HepG2 (cell line): Measurements from ENCODE around the gene PCAT6. TPM values are rescaled to one million over a fixed set of nuclear protein-coding genes. Genes with fewer than 3 reads are reported as not detected.
A peak's percentile ranks its signal among the peaks of the same experiment; 100 is the strongest.

Experiments
- ISL2 ChIP-seq: sonication (generic); formaldehyde crosslinking; IDR thresholded peaks from 2 replicates; pipeline ENCODE4 v1.5.0; 2020; ENCODE audit warnings: missing genetic modification reagents
- NFYC ChIP-seq: IDR thresholded peaks from 2 replicates; pipeline ENCODE4 v1.6.1; 2016; ENCODE audit warnings: missing genetic modification reagents, missing compliant biosample characterization
- RXRA ChIP-seq: sonication (generic); formaldehyde crosslinking; IDR thresholded peaks from 2 replicates; pipeline ENCODE4 v1.5.1; 2020; ENCODE audit warnings: missing genetic modification reagents
- SETDB1 ChIP-seq: sonication (generic); formaldehyde crosslinking; IDR thresholded peaks from 2 replicates; pipeline ENCODE4 v1.5.1; 2020; ENCODE audit warnings: missing genetic modification reagents, mild to moderate bottlenecking, borderline replicate concordance
- TCF12 ChIP-seq, 2 experiments: fragments of 450-650 bp in 1 of 2; sonication (generic) in 1 of 2; formaldehyde crosslinking in 1 of 2; IDR thresholded peaks; 2 replicates each; pipeline versions ENCODE4 v1.6.1 to v1.8.0; 2017 to 2022; ENCODE audit warnings: antibody characterized with exemption in 1 of 2, mild to moderate bottlenecking in 1 of 2, missing genetic modification reagents in 1 of 2, moderate library complexity in 1 of 2
- ZFYVE20 ChIP-seq: sonication (generic); formaldehyde crosslinking; IDR thresholded peaks from 2 replicates; pipeline ENCODE4 v1.8.0; 2023; ENCODE audit warnings: low read depth, mild to moderate bottlenecking, moderate library complexity, missing genetic modification reagents, borderline replicate concordance
- ZNF20 ChIP-seq: sonication (generic); formaldehyde crosslinking; IDR thresholded peaks from 2 replicates; pipeline ENCODE4 v1.4.0; 2020; ENCODE audit warnings: mild to moderate bottlenecking, moderate library complexity, missing genetic modification reagents
- ZNF564 ChIP-seq: sonication (generic); formaldehyde crosslinking; IDR thresholded peaks from 2 replicates; pipeline ENCODE4 v1.8.1; 2023; ENCODE audit warnings: mild to moderate bottlenecking, missing genetic modification reagents
- ZNF619 ChIP-seq: sonication (generic); formaldehyde crosslinking; IDR thresholded peaks from 2 replicates; pipeline ENCODE4 v1.4.0; 2020; ENCODE audit warnings: mild to moderate bottlenecking, missing genetic modification reagents
- ZNF737 ChIP-seq: sonication (generic); formaldehyde crosslinking; IDR thresholded peaks from 2 replicates; pipeline ENCODE4 v1.5.0; 2020; ENCODE audit warnings: missing genetic modification reagents, mild to moderate bottlenecking, borderline replicate concordance
- ZNF891 ChIP-seq: sonication (generic); formaldehyde crosslinking; IDR thresholded peaks from 2 replicates; pipeline ENCODE4 v1.5.0; 2020; ENCODE audit warnings: mild to moderate bottlenecking, missing genetic modification reagents
- polyA plus RNA-seq, 8 experiments: library from polyadenylated mRNA; depleted of rRNA in 3 of 8; stranded (reverse) in 7 of 8; unstranded in 1 of 8; fragments of >200 nt; fragmentation: Illumina TruSeq in 4 of 8; extraction: Trizol in 4 of 8; gene quantifications; 2 replicates each; pipeline versions ENCODE4 v1.2.1 to v1.2.3, GENCODE V29; 2011 to 2016; ENCODE audit warnings: low read depth in 4 of 8, missing spikeins in 1 of 8, mixed read lengths in 1 of 8; ENCODE audit not compliant: insufficient read depth in 1 of 8
- total RNA-seq, 5 experiments: library from RNA; depleted of rRNA; stranded (reverse); fragments of >200 nt; fragmentation: Illumina TruSeq; extraction: Trizol; gene quantifications; 2 replicates each; pipeline ENCODE4 v1.2.3, GENCODE V29; 2016; ENCODE audit warnings: low read depth in 1 of 5
- TF ChIP-seq, protein P1 (sequence below): sonication (generic); formaldehyde crosslinking; IDR thresholded peaks from 2 replicates; pipeline ENCODE4 v1.4.0; 2020; ENCODE audit warnings: missing genetic modification reagents
- TF ChIP-seq, protein P2 (sequence below): sonication (generic); formaldehyde crosslinking; IDR thresholded peaks from 2 replicates; pipeline ENCODE4 v1.5.0; 2020; ENCODE audit warnings: mild to moderate bottlenecking, missing genetic modification reagents
- TF ChIP-seq, protein P3 (sequence below): sonication (generic); formaldehyde crosslinking; IDR thresholded peaks from 2 replicates; pipeline ENCODE4 v1.8.0; 2022; ENCODE audit warnings: mild to moderate bottlenecking, missing genetic modification reagents, moderate library complexity
- TF ChIP-seq, protein P4 (sequence below), 2 experiments: sonication (generic) in 1 of 2; formaldehyde crosslinking in 1 of 2; IDR thresholded peaks; 2 replicates each; pipeline versions ENCODE4 v1.4.0 to v1.6.1; 2018 to 2020; ENCODE audit warnings: missing genetic modification reagents in 2 of 2, borderline replicate concordance in 1 of 2, low read depth in 1 of 2, mild to moderate bottlenecking in 1 of 2, missing biosample characterization in 1 of 2

The PCAT6 gene
- total and polyA plus RNA-seq, 2 of the 13 experiments (the other 11 are each of a cell fraction or from before 2014, with no cell fraction given): 0.60 to 4.4 TPM

DNA sequence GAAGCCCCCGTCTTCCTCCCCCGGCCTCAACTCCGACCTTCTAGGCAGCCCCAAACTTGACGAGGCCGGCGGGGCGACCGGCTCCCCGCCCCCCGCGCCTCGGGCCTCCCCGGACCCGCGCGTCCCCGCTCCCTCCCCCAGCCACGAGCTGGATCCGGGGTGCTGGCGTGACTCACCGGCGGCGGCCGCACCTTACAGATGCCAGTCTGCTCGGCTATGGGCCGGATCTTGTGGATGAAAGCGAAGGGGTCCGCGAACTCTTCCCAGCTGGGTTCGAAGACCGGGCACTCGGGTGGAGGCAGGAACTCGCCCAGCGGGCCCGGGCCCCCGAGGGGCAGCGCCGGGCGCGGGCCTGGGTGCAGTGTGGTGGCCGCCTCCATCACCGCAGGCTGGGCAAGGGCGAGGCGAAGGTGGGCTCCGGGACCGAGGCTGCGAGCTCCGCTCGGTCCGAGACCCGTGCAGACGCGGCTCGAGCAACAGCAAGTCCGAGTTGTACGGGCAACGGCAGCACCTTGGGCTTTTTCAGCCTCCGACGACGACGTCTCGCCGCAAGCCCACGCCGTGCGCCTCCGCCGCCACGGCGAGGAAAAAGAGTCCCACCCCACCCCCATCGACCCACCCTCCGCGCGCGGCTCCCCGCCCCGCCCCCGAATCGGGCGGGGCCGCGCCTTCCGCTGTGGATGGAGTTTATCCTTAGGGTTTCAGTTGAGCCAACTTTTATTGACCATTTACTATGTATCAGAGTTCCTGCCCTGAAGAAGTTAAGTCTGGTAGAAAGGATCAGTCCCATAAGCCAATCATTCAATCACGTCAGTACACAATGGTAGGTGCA lies 2.6 kb upstream of the PCAT6 start, which contains the start of gene KDM5B (continued):
- TF ChIP-seq, protein P1, sequence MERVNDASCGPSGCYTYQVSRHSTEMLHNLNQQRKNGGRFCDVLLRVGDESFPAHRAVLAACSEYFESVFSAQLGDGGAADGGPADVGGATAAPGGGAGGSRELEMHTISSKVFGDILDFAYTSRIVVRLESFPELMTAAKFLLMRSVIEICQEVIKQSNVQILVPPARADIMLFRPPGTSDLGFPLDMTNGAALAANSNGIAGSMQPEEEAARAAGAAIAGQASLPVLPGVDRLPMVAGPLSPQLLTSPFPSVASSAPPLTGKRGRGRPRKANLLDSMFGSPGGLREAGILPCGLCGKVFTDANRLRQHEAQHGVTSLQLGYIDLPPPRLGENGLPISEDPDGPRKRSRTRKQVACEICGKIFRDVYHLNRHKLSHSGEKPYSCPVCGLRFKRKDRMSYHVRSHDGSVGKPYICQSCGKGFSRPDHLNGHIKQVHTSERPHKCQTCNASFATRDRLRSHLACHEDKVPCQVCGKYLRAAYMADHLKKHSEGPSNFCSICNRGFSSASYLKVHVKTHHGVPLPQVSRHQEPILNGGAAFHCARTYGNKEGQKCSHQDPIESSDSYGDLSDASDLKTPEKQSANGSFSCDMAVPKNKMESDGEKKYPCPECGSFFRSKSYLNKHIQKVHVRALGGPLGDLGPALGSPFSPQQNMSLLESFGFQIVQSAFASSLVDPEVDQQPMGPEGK (CRISPR knock-in tag): peak; percentile 87
- no peak; the same call in 1 of the 2 replicates for TF ChIP-seq ZNF737 (CRISPR knock-in tag)
- TF ChIP-seq ZNF20 (CRISPR knock-in tag): no peak
- peak; percentile 57; the same call in 1 of the 2 replicates for TF ChIP-seq ZNF564 (CRISPR knock-in tag)
- TF ChIP-seq TCF12 (IDR thresholded peaks at IDR 0.05): no peak
- TF ChIP-seq TCF12 (CRISPR knock-in tag; IDR thresholded peaks at IDR 0.05): peak; percentile 72; the same call in 1 of the 2 replicates
- no peak for TF ChIP-seq ZNF619 (CRISPR knock-in tag)
- TF ChIP-seq ZNF891 (CRISPR knock-in tag): no peak
- TF ChIP-seq, protein P2, sequence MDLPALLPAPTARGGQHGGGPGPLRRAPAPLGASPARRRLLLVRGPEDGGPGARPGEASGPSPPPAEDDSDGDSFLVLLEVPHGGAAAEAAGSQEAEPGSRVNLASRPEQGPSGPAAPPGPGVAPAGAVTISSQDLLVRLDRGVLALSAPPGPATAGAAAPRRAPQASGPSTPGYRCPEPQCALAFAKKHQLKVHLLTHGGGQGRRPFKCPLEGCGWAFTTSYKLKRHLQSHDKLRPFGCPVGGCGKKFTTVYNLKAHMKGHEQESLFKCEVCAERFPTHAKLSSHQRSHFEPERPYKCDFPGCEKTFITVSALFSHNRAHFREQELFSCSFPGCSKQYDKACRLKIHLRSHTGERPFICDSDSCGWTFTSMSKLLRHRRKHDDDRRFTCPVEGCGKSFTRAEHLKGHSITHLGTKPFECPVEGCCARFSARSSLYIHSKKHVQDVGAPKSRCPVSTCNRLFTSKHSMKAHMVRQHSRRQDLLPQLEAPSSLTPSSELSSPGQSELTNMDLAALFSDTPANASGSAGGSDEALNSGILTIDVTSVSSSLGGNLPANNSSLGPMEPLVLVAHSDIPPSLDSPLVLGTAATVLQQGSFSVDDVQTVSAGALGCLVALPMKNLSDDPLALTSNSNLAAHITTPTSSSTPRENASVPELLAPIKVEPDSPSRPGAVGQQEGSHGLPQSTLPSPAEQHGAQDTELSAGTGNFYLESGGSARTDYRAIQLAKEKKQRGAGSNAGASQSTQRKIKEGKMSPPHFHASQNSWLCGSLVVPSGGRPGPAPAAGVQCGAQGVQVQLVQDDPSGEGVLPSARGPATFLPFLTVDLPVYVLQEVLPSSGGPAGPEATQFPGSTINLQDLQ (CRISPR knock-in tag): 0 out of 2 replicates have a peak, but pooled peaks have one; percentile 22
- TF ChIP-seq, protein P3, sequence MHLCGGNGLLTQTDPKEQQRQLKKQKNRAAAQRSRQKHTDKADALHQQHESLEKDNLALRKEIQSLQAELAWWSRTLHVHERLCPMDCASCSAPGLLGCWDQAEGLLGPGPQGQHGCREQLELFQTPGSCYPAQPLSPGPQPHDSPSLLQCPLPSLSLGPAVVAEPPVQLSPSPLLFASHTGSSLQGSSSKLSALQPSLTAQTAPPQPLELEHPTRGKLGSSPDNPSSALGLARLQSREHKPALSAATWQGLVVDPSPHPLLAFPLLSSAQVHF (CRISPR knock-in tag): peak; percentile 78
- no peak for TF ChIP-seq SETDB1 (CRISPR knock-in tag)
- TF ChIP-seq, protein P4, sequence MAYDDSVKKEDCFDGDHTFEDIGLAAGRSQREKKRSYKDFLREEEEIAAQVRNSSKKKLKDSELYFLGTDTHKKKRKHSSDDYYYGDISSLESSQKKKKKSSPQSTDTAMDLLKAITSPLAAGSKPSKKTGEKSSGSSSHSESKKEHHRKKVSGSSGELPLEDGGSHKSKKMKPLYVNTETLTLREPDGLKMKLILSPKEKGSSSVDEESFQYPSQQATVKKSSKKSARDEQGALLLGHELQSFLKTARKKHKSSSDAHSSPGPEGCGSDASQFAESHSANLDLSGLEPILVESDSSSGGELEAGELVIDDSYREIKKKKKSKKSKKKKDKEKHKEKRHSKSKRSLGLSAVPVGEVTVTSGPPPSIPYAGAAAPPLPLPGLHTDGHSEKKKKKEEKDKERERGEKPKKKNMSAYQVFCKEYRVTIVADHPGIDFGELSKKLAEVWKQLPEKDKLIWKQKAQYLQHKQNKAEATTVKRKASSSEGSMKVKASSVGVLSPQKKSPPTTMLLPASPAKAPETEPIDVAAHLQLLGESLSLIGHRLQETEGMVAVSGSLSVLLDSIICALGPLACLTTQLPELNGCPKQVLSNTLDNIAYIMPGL (CRISPR knock-in tag; IDR thresholded peaks at IDR 0.05; ENCODE audit: borderline replicate concordance in 1 of 2, low read depth in 1 of 2): peak; percentile 80 to 83; a peak in 3 of 4 replicates
- peak; percentile 52; the same call in 1 of the 2 replicates for TF ChIP-seq RXRA (CRISPR knock-in tag)
- TF ChIP-seq NFYC (CRISPR knock-in tag): peak; percentile 57; the same call in 1 of the 2 replicates
- TF ChIP-seq ISL2: 0 out of 2 replicates have a peak, but pooled peaks have one; percentile 38
- no peak; the same call in 1 of the 2 replicates for TF ChIP-seq ZFYVE20 (CRISPR knock-in tag)
